GM23338 (cell line): ENCODE data around the gene RTL1. TPM values are rescaled to one million over a fixed set of nuclear protein-coding genes. Genes with fewer than 3 reads are reported as not detected.

Experiments used
- ATAC-seq: fragments of 200-7000 bp; cut with Tn5 transposase; 3 replicates; pipeline ENCODE4 v1.9.1; 2020
- DNase-seq: peaks from one replicate; pipeline ENCODE4 v3.0.0-alpha.2; 2015; ENCODE audit warnings: low spot score
- H2AFZ ChIP-seq: fragments of 200-600 bp; sonication (generic); 2 replicates; pipeline ENCODE4 v1.8.0; 2016; ENCODE audit warnings: antibody characterized with exemption, mild to moderate bottlenecking, moderate library complexity
- H3F3A ChIP-seq: fragments of 200-600 bp; sonication (generic); replicated peaks from 2 replicates; pipeline ENCODE4 v1.8.0; 2017; ENCODE audit warnings: antibody characterized with exemption, mixed run types, low read depth
- H3K27ac ChIP-seq: fragments of 200-600 bp; sonication (generic); 2 replicates; pipeline ENCODE4 v1.6.1; 2016; ENCODE audit warnings: low read depth
- H3K27me3 ChIP-seq: fragments of 200-600 bp; sonication (generic); 2 replicates; pipeline ENCODE4 v1.8.0; 2016; ENCODE audit warnings: mild to moderate bottlenecking, mixed run types, moderate library complexity; ENCODE audit not compliant: insufficient read depth
- H3K36me3 ChIP-seq: fragments of 200-600 bp; sonication (generic); 2 replicates; pipeline ENCODE4 v1.8.0; 2016; ENCODE audit warnings: mild to moderate bottlenecking; ENCODE audit not compliant: insufficient read depth
- H3K4me1 ChIP-seq: fragments of 200-600 bp; sonication (generic); 2 replicates; pipeline ENCODE4 v1.8.0; 2016; ENCODE audit warnings: mild to moderate bottlenecking, moderate library complexity; ENCODE audit not compliant: insufficient read depth
- H3K4me2 ChIP-seq: fragments of 200-600 bp; sonication (generic); 2 replicates; pipeline ENCODE4 v1.7.1; 2017; ENCODE audit warnings: mixed run types
- H3K4me3 ChIP-seq: fragments of 200-600 bp; sonication (generic); 2 replicates; pipeline ENCODE4 v1.6.1; 2016; ENCODE audit warnings: mixed run types
- H3K79me2 ChIP-seq: fragments of 200-600 bp; sonication (generic); replicated peaks from 2 replicates; pipeline ENCODE4 v1.8.0; 2017; ENCODE audit warnings: mild to moderate bottlenecking; ENCODE audit not compliant: insufficient read depth
- H3K9me2 ChIP-seq: fragments of 200-600 bp; sonication (generic); 2 replicates; pipeline ENCODE4 v1.8.0; 2017; ENCODE audit not compliant: insufficient read depth
- H4K20me1 ChIP-seq: fragments of 200-600 bp; sonication (generic); replicated peaks from 2 replicates; pipeline ENCODE4 v1.8.0; 2017; ENCODE audit warnings: mild to moderate bottlenecking; ENCODE audit not compliant: insufficient read depth
- H3K27ac Mint-ChIP-seq: 2 replicates; pipeline ENCODE4 v1.8.0; 2020; ENCODE audit warnings: inconsistent platforms, mild to moderate bottlenecking, moderate library complexity, mixed read lengths
- H3K27me3 Mint-ChIP-seq: 3 replicates; pipeline ENCODE4 v1.8.0; 2022; ENCODE audit warnings: low read depth, mild to moderate bottlenecking, moderate library complexity, mixed read lengths, inconsistent platforms; ENCODE audit not compliant: insufficient read depth, poor library complexity
- H3K36me3 Mint-ChIP-seq: 3 replicates; pipeline ENCODE4 v1.8.0; 2021; ENCODE audit warnings: low read depth, mild to moderate bottlenecking, inconsistent platforms, moderate library complexity, mixed read lengths
- H3K4me1 Mint-ChIP-seq: 3 replicates; pipeline ENCODE4 v1.8.0; 2020; ENCODE audit warnings: mild to moderate bottlenecking, inconsistent platforms, mixed read lengths
- H3K4me3 Mint-ChIP-seq: 3 replicates; pipeline ENCODE4 v1.8.0; 2021; ENCODE audit warnings: moderate library complexity, mild to moderate bottlenecking, inconsistent platforms, mixed read lengths
- H3K9me3 Mint-ChIP-seq: 3 replicates; pipeline ENCODE4 v1.8.0; 2020; ENCODE audit warnings: moderate library complexity, mild to moderate bottlenecking, inconsistent platforms, mixed read lengths
- CREB1 ChIP-seq: fragments of 250-450 bp; sonication (Bioruptor Pico); IDR thresholded peaks from 2 replicates; pipeline ENCODE4 v1.5.0; 2020; ENCODE audit warnings: low read depth, mild to moderate bottlenecking, moderate library complexity
- EZH2 ChIP-seq: fragments of 200-600 bp; sonication (generic); IDR thresholded peaks from one replicate; pipeline ENCODE4 v1.8.0; 2017; ENCODE audit warnings: antibody characterized with exemption, mild to moderate bottlenecking, low read depth; ENCODE audit not compliant: unreplicated experiment
- EZH2phosphoT487 ChIP-seq: fragments of 200-600 bp; sonication (generic); IDR thresholded peaks from one replicate; pipeline ENCODE4 v1.8.1; 2018; ENCODE audit warnings: antibody characterized with exemption; ENCODE audit not compliant: unreplicated experiment
- JUNB ChIP-seq: IDR thresholded peaks from one replicate; pipeline ENCODE4 v1.6.1; 2016; ENCODE audit warnings: antibody characterized with exemption; ENCODE audit not compliant: unreplicated experiment
- NANOG ChIP-seq: IDR thresholded peaks from 2 replicates; pipeline ENCODE4 v1.6.1; 2016; ENCODE audit warnings: antibody characterized with exemption, borderline replicate concordance
- POLR2AphosphoS5 ChIP-seq: IDR thresholded peaks from 2 replicates; pipeline ENCODE4 v1.6.1; 2016; ENCODE audit warnings: antibody characterized with exemption, low read depth
- REST ChIP-seq: IDR thresholded peaks from one replicate; pipeline ENCODE4 v1.6.1; 2018; ENCODE audit warnings: antibody characterized with exemption; ENCODE audit not compliant: unreplicated experiment
- STAT1 ChIP-seq: IDR thresholded peaks from one replicate; pipeline ENCODE4 v1.6.1; 2016; ENCODE audit warnings: antibody characterized with exemption; ENCODE audit not compliant: unreplicated experiment
- ZNF114 ChIP-seq: fragments of 250-450 bp; sonication (Bioruptor Pico); IDR thresholded peaks from 2 replicates; pipeline ENCODE4 v1.5.0; 2020; ENCODE audit warnings: mild to moderate bottlenecking, moderate library complexity
- ZNF331 ChIP-seq: fragments of 250-450 bp; sonication (Bioruptor Pico); IDR thresholded peaks from 2 replicates; pipeline ENCODE4 v1.5.0; 2020; ENCODE audit warnings: low read depth, mild to moderate bottlenecking, moderate library complexity
- ZNF462 ChIP-seq: fragments of 250-450 bp; sonication (Bioruptor Pico); IDR thresholded peaks from 2 replicates; pipeline ENCODE4 v1.5.0; 2020; ENCODE audit warnings: mild to moderate bottlenecking, moderate library complexity
- polyA plus RNA-seq: library from polyadenylated mRNA; unstranded; fragments of >200 nt; fragmentation: Nextera tagmentation; extraction: Ambion mirVana; gene quantifications from 2 replicates; pipeline ENCODE4 v1.2.1, GENCODE V29; 2016
- total RNA-seq: library from RNA; depleted of rRNA; stranded (reverse); fragments of >200 nt; shearing (Covaris generic); gene quantifications from 2 replicates; pipeline ENCODE4 v1.2.3, GENCODE V29; 2014
- TF ChIP-seq, protein P1 (sequence below), 2 experiments: fragments of 200-600 bp in 1 of 2; sonication (generic) in 1 of 2; conservative IDR thresholded peaks; 2 replicates each; pipeline versions ENCODE4 v1.5.1 to v1.6.1; 2016 to 2017; ENCODE audit warnings: antibody characterized with exemption in 2 of 2, low read depth in 2 of 2, mild to moderate bottlenecking in 2 of 2, moderate library complexity in 1 of 2
- TF ChIP-seq, protein P2 (sequence below): IDR thresholded peaks from 2 replicates; pipeline ENCODE4 v1.6.1; 2016; ENCODE audit warnings: antibody characterized with exemption

Gene RTL1
- total and polyA plus RNA-seq, 2 experiments from 2014 or later: not detected

DNA sequence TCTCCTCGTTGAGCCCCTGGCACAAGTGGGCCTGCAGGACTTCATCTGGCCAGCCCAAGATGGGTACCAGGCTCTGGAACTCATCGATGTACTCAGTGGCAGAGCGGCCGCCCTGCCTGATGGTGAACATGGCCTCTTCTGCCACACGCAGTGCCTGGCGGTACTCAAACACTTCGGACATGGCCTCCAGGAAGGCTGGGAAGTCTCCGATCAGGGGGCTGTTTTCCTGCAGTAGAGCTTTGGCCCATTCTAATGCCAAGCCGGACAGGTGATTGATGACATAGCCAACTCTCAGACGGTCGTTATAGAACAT is 19.8 kb downstream of the RTL1 start:
- no peaks in the 10 kb centered on the region for H4K20me1 ChIP-seq
- H3F3A ChIP-seq: no peaks in the 10 kb centered on the region
- DNase-seq (no peak), ATAC-seq (no peak)
- Mint-ChIP-seq H3K9me3 (peaks cover 20% of the 10 kb centered on the region), H3K36me3 (peaks cover 2% of the 10 kb centered on the region; the same call in 2 of the 3 replicates), H3K4me1 (peaks cover 9% of the 10 kb centered on the region), H3K4me3 (no peak overlapping the region), H3K27me3 (peaks cover 2% of the 10 kb centered on the region), H3K27ac (no peak overlapping the region)
- H3K27ac ChIP-seq: no peak overlapping the region
- peaks cover 4% of the 10 kb centered on the region for H3K9me2 ChIP-seq
- H3K4me1 ChIP-seq: no peaks in the 10 kb centered on the region; the same call in 1 of the 2 replicates
- H3K4me2 ChIP-seq: no peak overlapping the region
- no peaks in the 10 kb centered on the region for H3K79me2 ChIP-seq
- no peak overlapping the region for H3K4me3 ChIP-seq
- H3K27me3 ChIP-seq: no peaks in the 10 kb centered on the region
- no peak for TF ChIP-seq STAT1
- no peak for TF ChIP-seq EZH2phosphoT487
- TF ChIP-seq JUNB: no peak
- TF ChIP-seq ZNF462 (CRISPR knock-in tag): no peak
- no peak for TF ChIP-seq POLR2AphosphoS5
- no peak for TF ChIP-seq REST
- TF ChIP-seq EZH2: no peak
- no peak for TF ChIP-seq NANOG
- TF ChIP-seq, protein P1, sequence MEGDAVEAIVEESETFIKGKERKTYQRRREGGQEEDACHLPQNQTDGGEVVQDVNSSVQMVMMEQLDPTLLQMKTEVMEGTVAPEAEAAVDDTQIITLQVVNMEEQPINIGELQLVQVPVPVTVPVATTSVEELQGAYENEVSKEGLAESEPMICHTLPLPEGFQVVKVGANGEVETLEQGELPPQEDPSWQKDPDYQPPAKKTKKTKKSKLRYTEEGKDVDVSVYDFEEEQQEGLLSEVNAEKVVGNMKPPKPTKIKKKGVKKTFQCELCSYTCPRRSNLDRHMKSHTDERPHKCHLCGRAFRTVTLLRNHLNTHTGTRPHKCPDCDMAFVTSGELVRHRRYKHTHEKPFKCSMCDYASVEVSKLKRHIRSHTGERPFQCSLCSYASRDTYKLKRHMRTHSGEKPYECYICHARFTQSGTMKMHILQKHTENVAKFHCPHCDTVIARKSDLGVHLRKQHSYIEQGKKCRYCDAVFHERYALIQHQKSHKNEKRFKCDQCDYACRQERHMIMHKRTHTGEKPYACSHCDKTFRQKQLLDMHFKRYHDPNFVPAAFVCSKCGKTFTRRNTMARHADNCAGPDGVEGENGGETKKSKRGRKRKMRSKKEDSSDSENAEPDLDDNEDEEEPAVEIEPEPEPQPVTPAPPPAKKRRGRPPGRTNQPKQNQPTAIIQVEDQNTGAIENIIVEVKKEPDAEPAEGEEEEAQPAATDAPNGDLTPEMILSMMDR (conservative IDR thresholded peaks at IDR 0.05; ENCODE audit: low read depth in 2 of 2): no peak
- TF ChIP-seq CREB1 (CRISPR knock-in tag): no peak
- no peak for TF ChIP-seq ZNF331 (CRISPR knock-in tag)
- no peak for TF ChIP-seq ZNF114 (CRISPR knock-in tag)
- TF ChIP-seq, protein P2, sequence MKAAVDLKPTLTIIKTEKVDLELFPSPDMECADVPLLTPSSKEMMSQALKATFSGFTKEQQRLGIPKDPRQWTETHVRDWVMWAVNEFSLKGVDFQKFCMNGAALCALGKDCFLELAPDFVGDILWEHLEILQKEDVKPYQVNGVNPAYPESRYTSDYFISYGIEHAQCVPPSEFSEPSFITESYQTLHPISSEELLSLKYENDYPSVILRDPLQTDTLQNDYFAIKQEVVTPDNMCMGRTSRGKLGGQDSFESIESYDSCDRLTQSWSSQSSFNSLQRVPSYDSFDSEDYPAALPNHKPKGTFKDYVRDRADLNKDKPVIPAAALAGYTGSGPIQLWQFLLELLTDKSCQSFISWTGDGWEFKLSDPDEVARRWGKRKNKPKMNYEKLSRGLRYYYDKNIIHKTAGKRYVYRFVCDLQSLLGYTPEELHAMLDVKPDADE: no peak
- H2AFZ ChIP-seq: no peak overlapping the region
- H3K36me3 ChIP-seq: no peaks in the 10 kb centered on the region
